GM21576 (cell line): ENCODE measurements around the gene ARMC12.

Experiments used
- ATAC-seq: cut with Tn5 transposase; IDR thresholded peaks from one replicate; pipeline ENCODE4 v1.9.1; 2021; ENCODE audit warnings: mild to moderate bottlenecking, moderate library complexity; ENCODE audit not compliant: unreplicated experiment

Gene ARMC12

GRCh38 chr6:35718375-35718736 lies 18.5 kb upstream of the ARMC12 start:
- no peak for ATAC-seq

- ATAC-seq = no peak
Measured at GRCh38 chr6:35718911-35719381, 17.9 kb upstream of the ARMC12 start.

GRCh38 chr6:35719404-35719829 lies 17.4 kb upstream of the ARMC12 start:
- no peak for ATAC-seq

- peak; percentile 51 for ATAC-seq
Measured at GRCh38 chr6:35719830-35720733, 16.8 kb upstream of the ARMC12 start.

- ATAC-seq = no peak
Measured at GRCh38 chr6:35722121-35722761, 14.6 kb upstream of the ARMC12 start.

- ATAC-seq = no peak
Measured at GRCh38 chr6:35723587-35723986, 13.2 kb upstream of the ARMC12 start.

GRCh38 chr6:35724059-35724458 lies 12.8 kb upstream of the ARMC12 start:
- ATAC-seq = no peak

- ATAC-seq = no peak
Measured at GRCh38 chr6:35724471-35724870, 12.4 kb upstream of the ARMC12 start.

- ATAC-seq = no peak
Measured at GRCh38 chr6:35725081-35725708, 11.6 kb upstream of the ARMC12 start.

- no peak for ATAC-seq
Measured at GRCh38 chr6:35725721-35726438, 11.0 kb upstream of the ARMC12 start.

GRCh38 chr6:35727231-35727934 lies 9.4 kb upstream of the ARMC12 start:
- ATAC-seq = peak; percentile 6

GRCh38 chr6:35727935-35728682 lies 8.7 kb upstream of the ARMC12 start:
- peak; percentile 34 for ATAC-seq

- ATAC-seq = no peak
Measured at GRCh38 chr6:35728683-35729678, 7.9 kb upstream of the ARMC12 start.

GRCh38 chr6:35729722-35730121 lies 7.1 kb upstream of the ARMC12 start:
- no peak for ATAC-seq

- no peak for ATAC-seq
Measured at GRCh38 chr6:35730745-35731413, 6.0 kb upstream of the ARMC12 start.

GRCh38 chr6:35731414-35731735 lies 5.5 kb upstream of the ARMC12 start:
- peak; percentile 48 for ATAC-seq

- ATAC-seq = peak; percentile 38
Measured at GRCh38 chr6:35731736-35732532, 4.9 kb upstream of the ARMC12 start.
